ENCODE data around the gene RNF111.

RNF111 gene

DNA sequence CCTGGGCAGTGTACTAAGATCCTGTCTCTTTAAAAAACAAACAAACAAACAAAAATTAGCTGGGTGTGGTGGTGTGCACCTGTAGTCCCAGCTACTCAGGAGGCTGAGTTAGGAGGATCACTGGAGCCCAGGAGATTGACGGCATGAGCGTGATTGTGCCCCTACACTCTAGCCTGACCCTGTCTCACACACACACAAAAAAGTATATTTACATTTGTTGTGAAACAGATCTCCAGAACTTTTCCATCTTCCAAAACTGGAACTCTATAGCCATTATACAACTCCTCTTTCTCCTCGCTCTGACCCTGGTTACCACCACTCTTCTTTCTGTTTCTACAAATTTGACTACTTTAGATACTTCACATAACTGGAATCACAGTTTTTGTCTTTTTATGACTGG lies 61.4 kb downstream of the RNF111 start:
- TF ChIP-seq, protein P1, sequence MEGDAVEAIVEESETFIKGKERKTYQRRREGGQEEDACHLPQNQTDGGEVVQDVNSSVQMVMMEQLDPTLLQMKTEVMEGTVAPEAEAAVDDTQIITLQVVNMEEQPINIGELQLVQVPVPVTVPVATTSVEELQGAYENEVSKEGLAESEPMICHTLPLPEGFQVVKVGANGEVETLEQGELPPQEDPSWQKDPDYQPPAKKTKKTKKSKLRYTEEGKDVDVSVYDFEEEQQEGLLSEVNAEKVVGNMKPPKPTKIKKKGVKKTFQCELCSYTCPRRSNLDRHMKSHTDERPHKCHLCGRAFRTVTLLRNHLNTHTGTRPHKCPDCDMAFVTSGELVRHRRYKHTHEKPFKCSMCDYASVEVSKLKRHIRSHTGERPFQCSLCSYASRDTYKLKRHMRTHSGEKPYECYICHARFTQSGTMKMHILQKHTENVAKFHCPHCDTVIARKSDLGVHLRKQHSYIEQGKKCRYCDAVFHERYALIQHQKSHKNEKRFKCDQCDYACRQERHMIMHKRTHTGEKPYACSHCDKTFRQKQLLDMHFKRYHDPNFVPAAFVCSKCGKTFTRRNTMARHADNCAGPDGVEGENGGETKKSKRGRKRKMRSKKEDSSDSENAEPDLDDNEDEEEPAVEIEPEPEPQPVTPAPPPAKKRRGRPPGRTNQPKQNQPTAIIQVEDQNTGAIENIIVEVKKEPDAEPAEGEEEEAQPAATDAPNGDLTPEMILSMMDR (IDR thresholded peaks at IDR 0.05) = no peak
- no peaks in the 10 kb centered on the region for H3K27me3 ChIP-seq (ENCODE audit: control insufficient read depth, insufficient read depth, low read length)
- H3K4me2 ChIP-seq (ENCODE audit: low read length) = no peak overlapping the region
- no peaks in the 10 kb centered on the region for H3K9me3 ChIP-seq (ENCODE audit: control insufficient read depth, low read length)
- peaks cover 7% of the 10 kb centered on the region for H3K79me2 ChIP-seq
- H3K9ac ChIP-seq = no peak overlapping the region
- no peaks in the 10 kb centered on the region for H3K4me1 ChIP-seq
- no peaks in the 10 kb centered on the region for H3K36me3 ChIP-seq (ENCODE audit: control insufficient read depth, insufficient read depth, low read length)
- H2AFZ ChIP-seq = no peak overlapping the region
- no peak overlapping the region for H3K27ac ChIP-seq
- no peak overlapping the region for H3K4me3 ChIP-seq (ENCODE audit: low read depth, low read length)

- TF ChIP-seq, protein P1 (IDR thresholded peaks at IDR 0.05) = no peak
- no peak overlapping the region for H3K4me2 ChIP-seq (ENCODE audit: low read length)
- H3K36me3 ChIP-seq (ENCODE audit: control insufficient read depth, insufficient read depth, low read length) = no peaks in the 10 kb centered on the region
- no peaks in the 10 kb centered on the region for H3K4me1 ChIP-seq
- no peak overlapping the region for H3K27ac ChIP-seq
- H3K27me3 ChIP-seq (ENCODE audit: control insufficient read depth, insufficient read depth, low read length) = no peaks in the 10 kb centered on the region
- no peak overlapping the region for H2AFZ ChIP-seq
- no peak overlapping the region for H3K4me3 ChIP-seq (ENCODE audit: low read depth, low read length)
- H3K9me3 ChIP-seq (ENCODE audit: control insufficient read depth, low read length) = no peaks in the 10 kb centered on the region
- no peak overlapping the region for H3K9ac ChIP-seq
- H3K79me2 ChIP-seq = peaks cover 3% of the 10 kb centered on the region
Observed at GRCh38 chr15:59051873-59052861, 64.7 kb downstream of the RNF111 start.

DNA sequence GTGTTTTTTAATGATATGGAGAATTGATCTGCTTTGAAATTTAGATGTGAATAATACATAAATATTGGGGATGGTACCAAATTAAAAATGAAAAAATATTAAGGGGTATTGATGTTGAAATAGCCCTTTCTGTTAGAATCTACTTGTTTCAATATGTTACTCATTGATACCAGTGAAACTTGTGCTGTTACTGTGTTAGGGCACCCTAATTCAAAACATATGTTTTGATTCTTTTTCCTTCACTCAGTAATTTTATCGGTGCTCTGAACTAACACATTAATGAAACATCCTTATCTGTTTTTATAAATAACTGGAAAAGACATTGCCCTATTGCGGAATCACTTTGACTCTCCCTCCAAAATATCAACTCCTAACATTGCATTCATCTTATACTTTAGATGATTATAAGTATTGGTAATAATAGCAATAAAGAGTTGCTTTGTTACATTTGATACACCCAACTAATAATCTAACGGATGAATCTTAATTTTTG lies 65.5 kb downstream of the RNF111 start:
- TF ChIP-seq, protein P1 (IDR thresholded peaks at IDR 0.05) = no peak
- Histone ChIP-seq H3K4me3 (ENCODE audit: low read depth, low read length) (no peak overlapping the region), H3K9ac (no peak overlapping the region), H2AFZ (no peak overlapping the region), H3K4me2 (ENCODE audit: low read length) (no peak overlapping the region), H3K27me3 (ENCODE audit: control insufficient read depth, insufficient read depth, low read length) (no peaks in the 10 kb centered on the region), H3K27ac (no peak overlapping the region), H3K9me3 (ENCODE audit: control insufficient read depth, low read length) (no peaks in the 10 kb centered on the region), H3K36me3 (ENCODE audit: control insufficient read depth, insufficient read depth, low read length) (no peaks in the 10 kb centered on the region), H3K79me2 (peaks cover 3% of the 10 kb centered on the region), H3K4me1 (no peaks in the 10 kb centered on the region)

- no peaks in the 10 kb centered on the region for H3K4me1 ChIP-seq
- no peaks in the 10 kb centered on the region for H3K36me3 ChIP-seq (ENCODE audit: control insufficient read depth, insufficient read depth, low read length)
- no peak overlapping the region for H3K27ac ChIP-seq
- H3K27me3 ChIP-seq (ENCODE audit: control insufficient read depth, insufficient read depth, low read length) = no peaks in the 10 kb centered on the region
- peaks cover 3% of the 10 kb centered on the region for H3K79me2 ChIP-seq
- no peak overlapping the region for H3K4me2 ChIP-seq (ENCODE audit: low read length)
- no peak overlapping the region for H3K9ac ChIP-seq
- no peak overlapping the region for H2AFZ ChIP-seq
- H3K4me3 ChIP-seq (ENCODE audit: low read depth, low read length) = no peak overlapping the region
- TF ChIP-seq, protein P1 (IDR thresholded peaks at IDR 0.05) = no peak
- no peaks in the 10 kb centered on the region for H3K9me3 ChIP-seq (ENCODE audit: control insufficient read depth, low read length)
Observed at GRCh38 chr15:59053482-59053881, 66.0 kb downstream of the RNF111 start.
